HUDEP-2 (cell line): Measurements from ENCODE around the gene ORM2.

Source experiments
- DNase-seq, 76 experiments: peaks; one replicate each; lab custom pipeline; 2025; ENCODE audit not compliant: unreplicated experiment in 76 of 76; lab: John Stamatoyannopoulos, UW

Gene ORM2

DNA sequence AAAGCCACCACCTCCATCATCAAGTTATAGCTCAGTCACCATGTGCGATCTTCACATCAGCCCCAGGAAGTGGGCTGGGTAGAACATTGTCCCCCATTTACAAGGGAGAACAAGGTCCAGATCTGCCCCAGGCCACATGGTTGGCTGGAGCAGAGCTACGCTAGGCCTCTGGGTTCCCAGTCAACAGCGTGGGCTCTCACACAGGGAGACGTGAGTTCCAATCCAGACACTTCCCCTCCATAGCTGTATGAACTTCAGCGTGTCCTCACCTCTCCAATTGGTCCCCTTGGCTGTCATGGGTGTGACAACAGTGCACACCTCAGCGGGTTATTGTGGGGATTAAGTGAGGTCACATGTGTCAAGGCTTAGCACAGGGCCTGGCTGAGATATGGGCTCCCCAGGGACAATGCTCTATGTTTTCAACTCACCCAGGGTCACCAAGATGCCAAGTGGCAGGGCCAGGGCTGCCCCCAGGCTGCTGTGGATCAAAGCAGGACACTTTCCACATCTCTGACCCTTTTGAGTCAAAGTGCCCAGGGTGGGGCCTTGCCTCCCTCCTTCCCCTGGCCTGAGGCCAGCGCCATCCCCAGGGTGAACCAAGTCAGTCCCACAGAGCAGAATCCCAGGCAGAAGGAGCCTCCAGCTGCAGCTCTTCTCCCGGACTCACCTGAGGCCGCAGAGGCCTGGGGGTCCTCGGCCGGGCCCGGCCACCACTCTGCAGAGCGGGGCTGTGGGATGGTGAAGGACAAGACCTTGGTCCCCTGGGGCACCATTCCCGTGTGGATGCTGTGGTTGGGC lies 38.3 kb downstream of the ORM2 start:
- DNase-seq = no peak

DNA sequence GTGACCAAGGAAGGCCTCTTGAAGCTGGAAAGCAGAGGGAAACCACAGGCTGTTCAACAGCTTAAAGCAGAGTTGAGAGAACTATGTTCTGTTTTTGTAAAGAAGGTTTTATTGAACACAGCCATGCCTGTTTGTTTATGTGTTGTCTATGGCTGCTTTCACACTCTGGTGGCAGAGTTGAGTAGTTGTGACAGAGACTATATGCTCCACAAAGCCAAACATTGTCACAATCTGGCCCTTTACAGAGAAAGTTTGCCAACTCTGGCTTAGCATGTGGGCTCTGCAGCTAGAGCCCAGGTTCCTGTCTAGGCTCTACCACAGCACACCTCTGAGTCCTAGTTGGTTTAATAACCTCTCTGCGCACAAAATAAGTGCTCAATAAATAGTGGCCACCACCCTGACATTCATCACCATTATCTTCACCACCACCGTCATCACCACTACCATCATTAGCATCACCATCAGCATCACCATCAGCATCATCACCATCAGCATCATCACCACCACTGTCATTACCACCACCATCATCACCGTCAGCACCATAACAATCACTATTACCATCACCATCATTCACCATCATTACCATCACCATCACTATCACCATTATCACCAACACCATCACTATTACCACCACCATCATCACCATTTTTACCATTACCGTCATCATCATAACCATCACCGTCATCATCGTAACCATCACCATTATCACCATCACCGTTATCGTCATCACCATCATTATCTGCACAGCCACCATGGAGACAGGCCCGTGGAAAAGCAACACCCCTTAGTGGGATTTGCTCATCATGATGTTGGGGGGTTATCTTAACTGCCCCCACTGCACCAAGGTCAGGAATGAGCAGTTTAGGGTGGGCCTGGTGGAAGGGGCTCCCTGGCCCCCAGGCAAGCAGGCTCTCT lies 39.8 kb downstream of the ORM2 start:
- no peak for DNase-seq

DNA sequence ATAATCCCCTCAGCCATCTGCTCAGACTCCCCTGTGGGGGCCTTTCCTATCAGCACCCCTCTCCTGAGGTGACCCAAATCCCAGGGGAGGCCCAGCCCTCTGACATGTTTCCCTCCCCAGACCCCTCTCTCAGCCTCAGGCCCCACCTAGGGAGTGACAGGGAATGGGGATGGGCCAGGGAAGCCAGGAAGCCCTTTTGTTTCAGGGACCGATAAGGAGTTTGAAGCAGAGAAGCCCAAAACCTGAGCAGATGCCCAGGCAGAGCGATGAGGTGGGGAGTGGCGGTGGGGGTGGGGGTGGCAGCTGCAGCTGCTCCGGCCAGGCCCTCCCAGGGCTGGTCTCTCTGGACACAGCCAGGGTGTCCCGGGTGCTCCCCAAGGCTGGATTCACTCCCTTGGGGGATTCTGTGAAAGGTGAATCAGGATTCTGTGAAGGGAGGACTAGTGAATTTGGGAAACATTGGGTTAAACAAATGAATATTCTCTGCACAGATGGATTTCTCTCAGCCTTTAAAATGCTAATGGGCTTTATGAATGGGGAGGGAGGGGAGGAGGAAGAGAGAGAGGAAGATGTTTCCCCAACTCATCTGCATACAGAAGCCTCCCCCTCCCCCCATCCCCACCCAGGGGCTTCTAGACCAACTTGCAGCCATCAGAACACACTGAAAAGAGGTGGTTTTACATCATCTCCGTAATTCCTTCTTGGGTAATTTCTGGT lies 40.7 kb downstream of the ORM2 start:
- DNase-seq = no peak

GRCh38 chr9:114370968-114371320 lies 41.3 kb downstream of the ORM2 start:
- DNase-seq = no peak

- no peak for DNase-seq
Measured at GRCh38 chr9:114371343-114371944, 41.8 kb downstream of the ORM2 start.

DNA sequence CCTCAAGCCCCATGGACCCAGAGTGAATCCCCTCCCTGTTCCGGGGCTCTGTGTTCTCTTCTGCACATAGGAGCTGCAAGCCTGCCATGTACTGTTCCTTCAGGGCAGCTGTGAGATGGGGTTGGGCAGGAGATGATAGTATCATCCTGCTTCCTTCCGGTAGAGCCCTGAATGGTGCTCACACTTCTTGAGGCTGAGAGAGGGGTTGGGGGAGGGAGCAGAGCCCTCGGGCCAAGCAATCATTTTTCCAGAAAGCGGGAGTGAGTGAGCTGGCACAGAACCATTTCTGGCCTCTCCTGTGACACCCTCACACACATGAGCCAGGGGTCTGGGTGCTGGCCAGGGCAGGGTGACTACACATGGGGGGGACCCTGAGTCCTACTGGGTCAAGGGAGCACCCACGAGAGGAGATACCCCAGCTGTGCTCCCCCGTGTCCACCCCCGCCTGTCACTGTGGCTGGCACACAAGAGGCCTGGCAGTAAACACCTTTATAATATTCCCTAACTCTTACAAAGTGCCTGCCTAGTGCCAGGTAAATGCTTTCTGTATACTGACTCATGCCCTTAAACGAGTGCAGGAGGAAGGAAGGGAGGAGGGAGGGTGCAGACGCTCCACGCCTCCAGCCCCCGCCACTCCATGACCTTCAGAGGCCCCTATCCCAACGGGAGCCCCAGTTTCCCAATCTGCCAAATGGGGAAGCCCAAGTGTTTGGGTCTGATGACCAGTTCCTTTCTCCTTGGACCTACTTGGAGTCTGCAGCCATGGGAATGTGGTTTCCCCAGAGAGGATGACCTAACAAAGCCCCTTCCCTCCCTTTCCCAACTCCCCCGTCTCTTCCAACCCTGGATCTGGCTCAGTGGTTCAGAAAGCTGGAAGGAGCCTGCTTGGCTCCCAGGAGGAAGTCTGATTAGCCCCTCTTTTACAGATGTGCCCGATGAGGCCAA lies 42.6 kb downstream of the ORM2 start:
- DNase-seq = no peak

- DNase-seq = peak in 1 of 76 experiments; percentile 11
Measured at GRCh38 chr9:114372921-114373448, 43.3 kb downstream of the ORM2 start.

- DNase-seq = no peak
Measured at GRCh38 chr9:114373960-114374730, 44.5 kb downstream of the ORM2 start.

GRCh38 chr9:114374936-114375335 lies 45.3 kb downstream of the ORM2 start:
- no peak for DNase-seq

DNA sequence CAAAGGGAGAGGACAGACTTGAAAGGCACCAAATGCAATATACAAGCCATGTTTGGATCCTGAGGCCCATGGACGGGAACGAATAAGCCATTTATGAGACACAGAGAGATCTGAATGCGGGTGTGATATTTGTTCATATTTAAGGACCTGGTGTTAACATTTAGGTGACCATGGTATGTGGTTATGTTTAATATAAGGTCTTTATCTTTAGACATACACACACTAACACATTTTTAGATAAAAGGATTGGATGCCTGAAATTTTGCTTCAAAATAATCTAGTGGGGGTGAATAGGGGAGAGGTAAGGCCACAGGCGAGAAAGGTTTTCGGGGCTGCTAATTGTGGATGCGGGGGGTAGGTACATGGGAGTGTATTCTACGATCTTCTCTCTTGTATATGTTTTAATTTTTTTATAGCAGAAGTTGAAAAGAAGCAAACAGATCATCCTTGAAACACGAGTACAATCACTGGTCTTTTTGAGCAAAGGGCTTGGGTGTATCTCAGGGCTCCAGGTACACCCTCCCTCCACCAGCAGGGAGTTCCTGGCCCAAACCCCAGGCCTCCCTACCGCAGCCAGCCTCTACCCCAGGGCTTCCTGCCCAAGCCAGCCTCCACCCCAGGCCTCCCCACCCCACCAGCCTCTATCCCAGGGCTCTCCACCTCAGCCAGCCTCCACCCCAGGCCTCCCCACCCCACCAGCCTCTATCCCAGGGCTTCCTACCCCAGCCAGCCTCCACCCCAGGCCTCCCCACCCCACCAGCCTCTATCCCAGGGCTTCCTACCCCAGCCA lies 45.9 kb downstream of the ORM2 start:
- no peak for DNase-seq

GRCh38 chr9:114376586-114377445 lies 47.1 kb downstream of the ORM2 start:
- DNase-seq = no peak

DNA sequence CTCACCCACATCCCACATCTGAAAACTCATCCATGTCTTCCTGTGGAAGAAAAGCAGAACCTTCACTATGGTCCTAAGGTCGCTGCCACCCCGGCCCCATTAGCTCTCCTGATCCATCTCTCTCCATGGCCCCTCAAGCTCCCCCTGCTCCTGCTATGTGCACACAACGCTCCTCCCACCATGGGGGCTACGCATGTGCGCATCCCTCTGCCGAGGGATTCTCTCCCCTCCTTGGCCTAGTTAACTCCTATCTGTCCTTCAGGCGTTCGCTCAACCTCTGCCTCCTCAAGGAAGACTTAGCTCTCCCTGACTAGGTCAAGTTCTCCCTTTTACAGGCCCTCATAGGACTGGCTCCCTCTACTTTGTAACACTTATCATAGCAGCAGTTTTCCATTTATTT lies 48.3 kb downstream of the ORM2 start:
- no peak for DNase-seq

- no peak for DNase-seq
Measured at GRCh38 chr9:114378883-114379282, 49.2 kb downstream of the ORM2 start.
